AG04450 (cell line): ENCODE data around the gene PHLDA2. TPM values are rescaled to one million over a fixed set of nuclear protein-coding genes. Genes with fewer than 3 reads are reported as not detected.

Experiments
- CTCF ChIA-PET: fragments of 300-600, 350-600 bp; formaldehyde crosslinking; extraction: SDS; loops from one replicate; lab custom pipeline; 2022; ENCODE audit warnings: antibody characterized with exemption, inconsistent platforms; lab: Charles Lee
- POLR2A ChIA-PET: fragments of 350-600 bp; formaldehyde crosslinking; extraction: SDS; loops from one replicate; lab custom pipeline; 2021; ENCODE audit warnings: antibody characterized with exemption, inconsistent platforms; lab: Yijun Ruan, JAX
- DNase-seq: peaks from one replicate; pipeline ENCODE4 v3.0.0-alpha.2; 2011; ENCODE audit warnings: low read depth, low spot score
- H3K27ac ChIP-seq: one replicate; pipeline ENCODE4 v1.5.1; 2012; ENCODE audit warnings: low read depth, low read length, control low read depth
- H3K27me3 ChIP-seq: one replicate; pipeline ENCODE4 v1.6.0; 2012; ENCODE audit warnings: low read length; ENCODE audit not compliant: control insufficient read depth, insufficient read depth
- H3K4me3 ChIP-seq: 2 replicates; pipeline ENCODE4 v1.5.1; 2011; ENCODE audit warnings: mild to moderate bottlenecking, low read depth, low read length, control low read depth
- H3K9me3 ChIP-seq: 2 replicates; pipeline ENCODE4 v1.5.1; 2012; ENCODE audit warnings: low read length; ENCODE audit not compliant: control insufficient read depth, insufficient read depth
- polyA plus RNA-seq: library from polyadenylated mRNA; depleted of rRNA; stranded (reverse); fragments of >200 nt; gene quantifications from 2 replicates; pipeline ENCODE4 v1.2.3, GENCODE V29; 2011
- TF ChIP-seq, protein P1 (sequence below): IDR thresholded peaks from 2 replicates; pipeline ENCODE4 v1.5.1; 2011; ENCODE audit warnings: low read depth, low read length, control low read depth, inconsistent platforms

The PHLDA2 gene
- polyA plus RNA-seq, 1 experiment: 9.6 TPM

DNA sequence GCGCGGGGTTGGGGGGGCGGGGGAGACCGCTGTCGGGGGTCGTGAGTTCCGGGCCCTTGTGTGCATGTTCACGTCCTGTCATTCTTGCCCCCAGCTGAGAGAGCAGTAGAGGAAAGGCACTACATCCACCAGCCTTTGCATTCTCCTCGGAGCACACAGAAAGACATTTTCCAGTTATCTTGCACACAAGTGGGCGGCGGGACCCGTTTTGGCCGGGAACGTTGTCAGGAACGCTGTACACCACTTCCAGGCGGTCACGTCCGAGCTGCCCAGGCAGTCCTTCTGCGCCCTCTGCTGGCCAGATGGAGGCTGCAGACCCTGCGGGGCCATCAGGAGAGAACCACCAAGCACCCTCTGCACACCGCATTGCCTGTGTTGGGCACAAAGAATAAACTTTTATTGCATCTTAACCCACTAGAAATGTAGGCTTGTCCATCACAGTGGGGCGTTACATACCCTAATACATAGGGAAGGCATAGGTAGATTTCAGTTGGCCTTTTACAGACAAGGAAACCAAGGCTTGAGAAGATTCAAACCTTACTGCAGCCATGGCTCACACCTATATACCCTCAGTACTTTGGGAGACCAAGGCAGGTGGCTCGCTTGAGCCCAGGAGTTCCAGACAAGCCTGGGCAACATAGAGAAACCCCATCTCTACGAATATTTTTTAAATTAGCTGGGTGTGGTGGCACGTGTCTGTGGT, 40.8 kb downstream of the PHLDA2 start:
- Histone ChIP-seq H3K9me3 (no peaks in the 10 kb centered on the region; the same call in 1 of the 2 replicates), H3K4me3 (no peak overlapping the region), H3K27ac (no peak overlapping the region), H3K27me3 (no peaks in the 10 kb centered on the region)
- POLR2A ChIA-PET: interaction anchor here (0.8 to 6.6 kb wide), 2 partner anchors 41 to 355 kb away, joined by 3 to 46 read pairs; partner anchors contain the start of gene PHLDA2
- CTCF ChIA-PET: interaction anchor here (0.6 to 11.7 kb wide), 10 partner anchors 15 to 355 kb away, joined by 3 to 403 read pairs (median 4); a partner anchor contains a TSS
- peak; percentile 70 for DNase-seq
- TF ChIP-seq, protein P1, sequence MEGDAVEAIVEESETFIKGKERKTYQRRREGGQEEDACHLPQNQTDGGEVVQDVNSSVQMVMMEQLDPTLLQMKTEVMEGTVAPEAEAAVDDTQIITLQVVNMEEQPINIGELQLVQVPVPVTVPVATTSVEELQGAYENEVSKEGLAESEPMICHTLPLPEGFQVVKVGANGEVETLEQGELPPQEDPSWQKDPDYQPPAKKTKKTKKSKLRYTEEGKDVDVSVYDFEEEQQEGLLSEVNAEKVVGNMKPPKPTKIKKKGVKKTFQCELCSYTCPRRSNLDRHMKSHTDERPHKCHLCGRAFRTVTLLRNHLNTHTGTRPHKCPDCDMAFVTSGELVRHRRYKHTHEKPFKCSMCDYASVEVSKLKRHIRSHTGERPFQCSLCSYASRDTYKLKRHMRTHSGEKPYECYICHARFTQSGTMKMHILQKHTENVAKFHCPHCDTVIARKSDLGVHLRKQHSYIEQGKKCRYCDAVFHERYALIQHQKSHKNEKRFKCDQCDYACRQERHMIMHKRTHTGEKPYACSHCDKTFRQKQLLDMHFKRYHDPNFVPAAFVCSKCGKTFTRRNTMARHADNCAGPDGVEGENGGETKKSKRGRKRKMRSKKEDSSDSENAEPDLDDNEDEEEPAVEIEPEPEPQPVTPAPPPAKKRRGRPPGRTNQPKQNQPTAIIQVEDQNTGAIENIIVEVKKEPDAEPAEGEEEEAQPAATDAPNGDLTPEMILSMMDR: peak; percentile 99

DNA sequence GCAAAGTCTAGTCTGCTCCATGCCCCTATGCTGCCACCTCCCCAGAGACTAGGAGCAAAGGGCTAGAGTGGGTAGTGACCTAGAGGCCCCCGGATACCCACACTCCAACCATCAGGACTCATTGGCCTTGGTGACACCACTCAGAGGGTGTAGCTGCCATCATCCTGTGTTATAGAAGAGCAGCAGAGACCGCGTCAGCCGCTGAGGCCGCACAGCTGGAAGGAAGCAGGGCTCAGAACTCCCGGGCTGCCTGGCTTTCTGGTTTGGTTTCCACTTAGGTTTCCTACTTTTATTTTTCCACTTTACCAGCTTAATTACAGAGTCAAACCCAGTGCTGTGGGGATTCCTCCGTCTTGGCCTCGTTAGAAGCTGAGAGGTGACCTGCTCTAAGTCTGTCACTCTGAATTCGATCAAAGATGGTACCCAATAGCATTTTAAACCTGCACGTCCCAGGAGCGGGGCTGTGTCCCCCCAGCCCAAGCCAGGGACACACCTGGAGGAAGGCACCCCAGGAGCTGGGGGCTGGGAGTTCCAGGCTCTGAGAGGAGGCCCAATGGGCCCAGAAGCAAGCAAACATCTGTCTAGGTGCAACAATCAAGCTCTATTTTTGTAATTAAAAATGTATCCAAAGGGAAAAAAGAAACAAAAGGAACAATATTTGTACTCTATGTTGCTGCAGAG, 41.6 kb downstream of the PHLDA2 start:
- CTCF ChIA-PET: interaction anchor here (0.6 to 11.7 kb wide), 10 partner anchors 15 to 467 kb away, joined by 3 to 403 read pairs (median 4); no protein-coding TSS in a partner anchor
- POLR2A ChIA-PET: interaction anchor here (0.8 to 6.6 kb wide), 2 partner anchors 42 to 355 kb away, joined by 3 to 46 read pairs; partner anchors contain the start of gene PHLDA2
- Histone ChIP-seq H3K9me3 (no peaks in the 10 kb centered on the region; the same call in 1 of the 2 replicates), H3K27ac (no peak overlapping the region), H3K4me3 (no peak overlapping the region), H3K27me3 (peaks cover 6% of the 10 kb centered on the region)
- TF ChIP-seq, protein P1: no peak
- DNase-seq: no peak

DNA sequence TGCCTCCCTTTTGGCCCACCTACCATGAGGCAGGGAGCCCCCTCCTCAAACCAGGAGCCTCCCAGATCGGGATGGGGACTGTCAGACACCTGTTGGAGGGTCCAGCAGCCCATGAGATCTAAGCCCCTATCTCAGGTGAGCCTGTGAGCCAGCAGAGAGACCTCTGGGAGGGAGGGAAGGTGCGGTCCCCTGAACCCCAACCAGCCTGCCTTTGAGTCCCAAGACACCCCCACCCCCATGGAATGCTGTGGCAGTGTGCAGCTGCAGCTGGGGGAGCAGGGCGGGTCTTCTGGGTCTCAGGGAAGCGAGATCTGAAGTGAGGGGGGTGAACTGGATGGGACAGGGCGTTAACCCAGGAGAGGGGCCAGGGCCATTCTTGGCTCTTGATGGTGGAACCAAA, 42.3 kb downstream of the PHLDA2 start:
- H3K27me3 ChIP-seq: peaks cover 9% of the 10 kb centered on the region
- ChIA-PET POLR2A (interaction anchor here (6.6 kb wide), 1 partner anchor 354 kb away, joined by 46 read pairs; no protein-coding TSS in a partner anchor), CTCF (interaction anchor here (0.9 to 11.7 kb wide), 4 partner anchors 16 to 466 kb away, joined by 3 to 403 read pairs (median 4); no protein-coding TSS in a partner anchor)
- DNase-seq: no peak
- no peak overlapping the region for H3K4me3 ChIP-seq
- no peak overlapping the region for H3K27ac ChIP-seq
- H3K9me3 ChIP-seq: no peaks in the 10 kb centered on the region; the same call in 1 of the 2 replicates
- TF ChIP-seq, protein P1: no peak

DNA sequence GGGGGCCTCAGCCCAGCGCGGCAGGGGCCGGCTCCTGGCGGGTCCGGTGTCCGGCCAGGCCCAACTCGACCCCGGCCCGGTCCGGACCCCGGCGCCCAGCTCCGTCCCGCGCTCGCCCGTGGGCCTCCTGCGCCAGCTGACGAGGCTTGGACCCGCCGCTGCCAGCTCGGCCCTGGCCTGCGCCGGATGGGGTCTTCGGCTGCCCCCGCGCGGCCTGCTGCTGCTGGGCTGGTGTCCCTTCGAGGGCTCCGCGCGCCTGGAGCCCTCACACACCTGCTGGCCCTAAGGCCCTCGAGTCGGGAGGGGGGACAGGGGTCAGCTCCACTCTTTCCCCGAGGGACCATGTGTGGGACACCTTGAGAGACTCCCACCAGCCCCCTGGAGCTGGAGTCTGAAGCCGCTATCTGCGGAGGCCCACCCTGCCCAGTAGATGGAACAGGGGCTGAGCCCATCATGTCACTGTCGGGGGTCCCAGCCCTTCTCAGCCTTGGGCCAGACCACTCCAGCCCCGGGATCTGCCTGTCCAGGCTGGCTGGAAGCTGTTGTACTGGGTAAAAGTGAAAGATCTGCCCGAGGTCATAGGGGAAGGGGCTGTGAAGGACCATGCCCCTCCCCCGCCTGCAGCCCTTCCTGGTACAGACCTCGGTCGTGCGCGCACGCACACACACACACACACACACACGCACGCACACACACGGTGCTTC, 42.9 kb downstream of the PHLDA2 start:
- H3K27me3 ChIP-seq: peaks cover 9% of the 10 kb centered on the region
- H3K4me3 ChIP-seq: peak overlapping the region; percentile 7; the same call in 1 of the 2 replicates
- CTCF ChIA-PET: interaction anchor here (11.7 kb wide), 1 partner anchor 353 kb away, joined by 403 read pairs; no protein-coding TSS in a partner anchor
- TF ChIP-seq, protein P1: 0 out of 2 replicates have a peak, but pooled peaks have one; percentile 7
- DNase-seq: no peak
- POLR2A ChIA-PET: interaction anchor here (1.0 to 6.6 kb wide), 6 partner anchors 61 to 353 kb away, joined by 3 to 46 read pairs (median 5); partner anchors contain the start of gene KCNQ1OT1
- no peak overlapping the region for H3K27ac ChIP-seq
- H3K9me3 ChIP-seq: no peaks in the 10 kb centered on the region; the same call in 1 of the 2 replicates
